NCI-H2196 treated with DMSO at 0.1 percent for 48 hours (cell line): ENCODE measurements around the gene CD247.

ENCODE experiments used
- DNase-seq: peaks from one replicate; lab custom pipeline; 2025; ENCODE audit not compliant: unreplicated experiment; lab: John Stamatoyannopoulos, UW

CD247 gene

GRCh38 chr1:167440345-167440744, 78.0 kb downstream of the CD247 start:
- DNase-seq: no peak

- DNase-seq: no peak
Measured at GRCh38 chr1:167439301-167439988, 78.9 kb downstream of the CD247 start.

GRCh38 chr1:167438171-167439138, 79.9 kb downstream of the CD247 start:
- DNase-seq: no peak

GRCh38 chr1:167435484-167435883, 82.8 kb downstream of the CD247 start:
- no peak for DNase-seq

- DNase-seq: no peak
Measured at GRCh38 chr1:167434306-167434705, 84.0 kb downstream of the CD247 start.

GRCh38 chr1:167433884-167434283, 84.4 kb downstream of the CD247 start:
- no peak for DNase-seq

GRCh38 chr1:167432780-167433179, 85.5 kb downstream of the CD247 start:
- DNase-seq: no peak

GRCh38 chr1:167431909-167432650, 86.2 kb downstream of the CD247 start:
- no peak for DNase-seq

GRCh38 chr1:167431261-167431908, 86.9 kb downstream of the CD247 start:
- no peak for DNase-seq

- DNase-seq: no peak
Measured at GRCh38 chr1:167430849-167431242, 87.5 kb downstream of the CD247 start.

GRCh38 chr1:167430134-167430848, 88.0 kb downstream of the CD247 start:
- no peak for DNase-seq

- no peak for DNase-seq
Measured at GRCh38 chr1:167429612-167430011, 88.7 kb downstream of the CD247 start.

GRCh38 chr1:167428395-167428794, 89.9 kb downstream of the CD247 start:
- DNase-seq: no peak

- no peak for DNase-seq
Measured at GRCh38 chr1:167427848-167428247, 90.5 kb downstream of the CD247 start.

- DNase-seq: no peak
Measured at GRCh38 chr1:167426716-167427115, 91.6 kb downstream of the CD247 start.

- DNase-seq: no peak
Measured at GRCh38 chr1:167425482-167425881, 92.8 kb downstream of the CD247 start.

GRCh38 chr1:167423684-167424619, 94.4 kb downstream of the CD247 start:
- no peak for DNase-seq

- DNase-seq: no peak
Measured at GRCh38 chr1:167420510-167420909, 97.8 kb downstream of the CD247 start.

- no peak for DNase-seq
Measured at GRCh38 chr1:167419245-167419644, 99.1 kb downstream of the CD247 start.
